Measurements from ENCODE around the gene MAD1L1.

MAD1L1 gene

DNA sequence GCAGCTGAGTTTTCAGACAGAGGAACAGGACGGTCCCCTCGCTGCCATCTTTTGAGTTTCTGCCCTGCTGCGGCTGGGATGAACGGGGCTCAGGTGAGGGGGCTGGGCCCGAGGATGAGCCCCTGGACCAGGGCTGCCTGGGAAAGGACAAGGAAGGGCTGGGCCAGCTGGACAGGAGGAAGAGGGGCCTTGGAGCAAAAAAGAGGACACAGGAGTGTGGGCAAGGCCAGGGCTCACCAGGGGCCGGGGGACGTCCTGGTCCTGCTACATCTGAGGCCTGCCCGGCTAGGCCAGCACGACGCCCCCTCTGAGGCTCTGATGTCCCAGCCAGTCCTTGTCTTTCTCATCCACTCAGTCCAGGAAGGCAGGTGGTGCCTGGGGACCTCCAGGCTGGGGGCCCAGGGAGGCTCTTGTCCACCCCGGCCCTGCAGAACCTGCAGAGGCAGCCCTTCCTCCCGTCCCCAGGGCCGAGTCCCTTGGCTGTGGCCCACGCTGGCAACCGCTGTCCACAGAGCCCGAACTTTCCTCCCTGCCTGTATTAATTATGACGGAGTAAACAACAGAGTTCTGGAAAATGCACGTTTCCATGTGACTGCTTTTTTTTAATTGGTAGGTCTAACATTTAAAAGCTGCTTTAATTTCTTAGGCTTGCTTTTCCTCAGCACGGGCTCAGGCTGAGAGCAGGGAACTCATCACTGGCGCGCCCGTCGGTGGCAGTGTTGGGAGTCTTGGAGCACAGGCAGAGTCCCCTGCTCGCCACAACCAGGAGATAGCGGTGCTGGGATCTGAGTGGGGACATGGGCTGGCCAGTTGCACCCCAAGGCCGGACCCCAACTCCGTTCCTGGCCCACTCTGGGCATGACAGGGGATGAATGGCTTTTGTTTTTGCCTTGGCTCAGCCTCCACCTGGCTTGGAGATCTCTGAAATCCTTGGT is 375.0 kb downstream of the MAD1L1 start:
- H3K79me1 ChIP-seq (ENCODE audit: low read length), result no peaks in the 10 kb centered on the region

DNA sequence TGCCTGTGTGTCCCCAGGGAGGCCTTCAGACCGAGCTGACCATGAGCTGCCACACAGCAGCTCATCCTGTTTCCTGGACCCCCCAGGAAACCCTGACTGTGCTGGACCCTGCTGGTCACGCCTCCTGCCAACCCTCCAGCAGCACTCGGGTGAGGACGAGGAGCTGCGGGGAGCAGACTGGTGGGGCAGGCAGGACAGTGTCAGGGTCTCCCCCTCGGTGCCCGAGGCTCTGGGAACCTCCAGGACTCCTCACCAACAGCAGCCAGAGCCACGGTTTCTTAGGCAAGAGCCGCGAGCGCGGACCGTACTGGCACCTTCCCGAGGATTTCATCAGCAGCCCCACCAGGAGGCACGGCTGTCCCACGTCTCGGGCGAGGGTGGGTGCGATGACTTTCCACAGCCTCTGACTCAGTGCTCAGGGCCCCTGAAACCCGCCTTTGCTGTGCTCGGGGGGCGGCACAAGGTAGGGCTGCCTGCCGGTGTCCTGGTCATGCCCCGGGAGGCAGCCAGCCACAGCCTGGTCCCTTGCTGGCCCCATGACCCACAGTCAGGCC is 375.8 kb downstream of the MAD1L1 start:
- H2BK120ac ChIP-seq (ENCODE audit: insufficient read depth, low read length, poor library complexity), result no peak overlapping the region
- no peaks in the 10 kb centered on the region for H3K4me1 ChIP-seq (ENCODE audit: control insufficient read depth in 1 of 2, insufficient read depth in 2 of 2, low read length in 2 of 2)
- no peak overlapping the region for H2AFZ ChIP-seq (ENCODE audit: insufficient read depth, low read length, poor library complexity)
- no peak overlapping the region for H2BK5ac ChIP-seq (ENCODE audit: low read depth, low read length, poor library complexity)
- no peak overlapping the region for H3K23ac ChIP-seq (ENCODE audit: low read length)
- H3K9me3 ChIP-seq (ENCODE audit: insufficient read depth, low read depth, low read length), result peaks cover 2% of the 10 kb centered on the region
- H2AK5ac ChIP-seq (ENCODE audit: low read length), result no peak overlapping the region
- H2BK12ac ChIP-seq (ENCODE audit: low read length), result no peak overlapping the region
- no peak overlapping the region for H4K8ac ChIP-seq (ENCODE audit: low read depth, low read length)
- H4K12ac ChIP-seq (ENCODE audit: low read depth, low read length), result no peak overlapping the region
- H3K14ac ChIP-seq (ENCODE audit: low read length), result no peak overlapping the region
- no peak overlapping the region for H3K9ac ChIP-seq (ENCODE audit: low read length)
- H3K79me1 ChIP-seq (ENCODE audit: low read length), result no peaks in the 10 kb centered on the region
- no peak overlapping the region for H3K4me3 ChIP-seq (ENCODE audit: low read depth, low read length)
- H3K27ac ChIP-seq (ENCODE audit: low read depth, low read length), result no peak overlapping the region
- no peak overlapping the region for H3K18ac ChIP-seq (ENCODE audit: low read length)
- no peak overlapping the region for H3K4me2 ChIP-seq (ENCODE audit: low read length)
- H4K91ac ChIP-seq (ENCODE audit: low read depth, low read length), result no peak overlapping the region
- no peaks in the 10 kb centered on the region for H3K27me3 ChIP-seq (ENCODE audit: insufficient read depth, low read length)
- no peak for DNase-seq
- H3K36me3 ChIP-seq (ENCODE audit: control insufficient read depth in 1 of 2, insufficient read depth in 2 of 2, low read length in 2 of 2), result no peaks in the 10 kb centered on the region
- no peaks in the 10 kb centered on the region for H3K79me2 ChIP-seq (ENCODE audit: control insufficient read depth, insufficient read depth, low read length, poor library complexity)
- H3K4ac ChIP-seq (ENCODE audit: low read depth, low read length), result no peak overlapping the region
- no CpG with 5 or more reads among the region's 24 CpGs for WGBS (ENCODE audit: extremely low coverage, insufficient coverage, insufficient read length)

More for the DNA sequence above, 375.0 kb downstream of the MAD1L1 start:
- Histone ChIP-seq H4K91ac (ENCODE audit: low read depth, low read length) (no peak overlapping the region), H2BK120ac (ENCODE audit: insufficient read depth, low read length, poor library complexity) (no peak overlapping the region), H2BK5ac (ENCODE audit: low read depth, low read length, poor library complexity) (no peak overlapping the region), H3K14ac (ENCODE audit: low read length) (no peak overlapping the region), H4K8ac (ENCODE audit: low read depth, low read length) (no peak overlapping the region), H3K27ac (ENCODE audit: low read depth, low read length) (no peak overlapping the region), H2AFZ (ENCODE audit: insufficient read depth, low read length, poor library complexity) (no peak overlapping the region), H3K4me1 (ENCODE audit: control insufficient read depth in 1 of 2, insufficient read depth in 2 of 2, low read length in 2 of 2) (no peaks in the 10 kb centered on the region), H3K18ac (ENCODE audit: low read length) (no peak overlapping the region), H3K4ac (ENCODE audit: low read depth, low read length) (no peak overlapping the region), H3K23ac (ENCODE audit: low read length) (no peak overlapping the region), H3K36me3 (ENCODE audit: control insufficient read depth in 1 of 2, insufficient read depth in 2 of 2, low read length in 2 of 2) (no peaks in the 10 kb centered on the region), H3K9ac (ENCODE audit: low read length) (no peak overlapping the region), H3K79me2 (ENCODE audit: control insufficient read depth, insufficient read depth, low read length, poor library complexity) (no peaks in the 10 kb centered on the region), H2AK5ac (ENCODE audit: low read length) (no peak overlapping the region), H4K12ac (ENCODE audit: low read depth, low read length) (no peak overlapping the region), H3K4me2 (ENCODE audit: low read length) (no peak overlapping the region), H3K4me3 (ENCODE audit: low read depth, low read length) (no peak overlapping the region), H2BK12ac (ENCODE audit: low read length) (no peak overlapping the region), H3K27me3 (ENCODE audit: insufficient read depth, low read length) (no peaks in the 10 kb centered on the region), H3K9me3 (ENCODE audit: insufficient read depth, low read depth, low read length) (peaks cover 2% of the 10 kb centered on the region)
- WGBS (ENCODE audit: extremely low coverage, insufficient coverage, insufficient read length), result no CpG with 5 or more reads among the region's 27 CpGs
- no peak for DNase-seq

DNA sequence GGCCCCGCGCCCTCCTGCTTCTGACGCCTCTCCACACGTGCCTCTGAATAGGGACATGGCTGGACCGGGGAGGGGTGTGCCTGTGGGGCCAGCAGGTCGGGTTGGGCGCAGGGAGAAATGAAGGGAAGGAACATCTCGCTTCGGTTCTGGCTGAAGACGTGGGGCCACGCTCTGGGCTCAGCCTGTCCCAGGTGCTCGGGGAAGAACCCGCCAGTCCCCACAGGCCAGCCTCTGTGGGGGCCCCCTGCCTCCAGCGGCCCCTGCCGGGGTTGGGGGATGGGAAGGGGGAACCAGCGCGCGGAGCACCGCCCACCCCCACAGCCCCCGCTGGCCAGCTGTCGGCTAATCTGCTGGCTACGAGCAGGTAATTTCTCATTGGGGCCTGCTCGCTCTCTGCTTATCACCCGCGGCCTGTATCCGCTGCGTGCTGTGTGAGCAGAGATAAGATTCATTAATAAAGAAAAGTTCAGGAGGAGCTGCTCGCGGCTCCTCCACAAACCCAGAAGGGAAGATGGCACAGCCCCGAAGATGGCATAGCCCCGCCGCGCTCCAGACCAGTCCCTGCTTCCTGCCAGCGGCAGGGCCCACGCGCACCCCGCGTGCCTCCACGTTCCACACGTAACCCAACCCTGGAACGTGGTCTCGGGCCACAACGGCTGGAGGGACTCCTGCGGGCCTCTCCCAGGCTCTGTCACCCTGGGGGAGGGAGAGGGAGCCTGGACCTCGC is 376.4 kb downstream of the MAD1L1 start:
- Histone ChIP-seq H3K4ac (ENCODE audit: low read depth, low read length) (no peak overlapping the region), H2BK120ac (ENCODE audit: insufficient read depth, low read length, poor library complexity) (no peak overlapping the region), H4K12ac (ENCODE audit: low read depth, low read length) (no peak overlapping the region), H3K18ac (ENCODE audit: low read length) (no peak overlapping the region), H3K27me3 (ENCODE audit: insufficient read depth, low read length) (no peaks in the 10 kb centered on the region), H2BK12ac (ENCODE audit: low read length) (no peak overlapping the region), H3K23ac (ENCODE audit: low read length) (no peak overlapping the region), H3K79me2 (ENCODE audit: control insufficient read depth, insufficient read depth, low read length, poor library complexity) (no peaks in the 10 kb centered on the region), H4K8ac (ENCODE audit: low read depth, low read length) (no peak overlapping the region), H4K91ac (ENCODE audit: low read depth, low read length) (no peak overlapping the region), H3K27ac (ENCODE audit: low read depth, low read length) (no peak overlapping the region), H3K14ac (ENCODE audit: low read length) (no peak overlapping the region), H3K4me1 (ENCODE audit: control insufficient read depth in 1 of 2, insufficient read depth in 2 of 2, low read length in 2 of 2) (peaks cover 0 to 4% of the 10 kb centered on the region in 2 experiments), H2AFZ (ENCODE audit: insufficient read depth, low read length, poor library complexity) (no peak overlapping the region), H3K36me3 (ENCODE audit: control insufficient read depth in 1 of 2, insufficient read depth in 2 of 2, low read length in 2 of 2) (no peaks in the 10 kb centered on the region), H2AK5ac (ENCODE audit: low read length) (no peak overlapping the region), H3K4me3 (ENCODE audit: low read depth, low read length) (no peak overlapping the region), H3K9ac (ENCODE audit: low read length) (no peak overlapping the region), H3K4me2 (ENCODE audit: low read length) (no peak overlapping the region), H3K79me1 (ENCODE audit: low read length) (no peaks in the 10 kb centered on the region), H3K9me3 (ENCODE audit: insufficient read depth, low read depth, low read length) (peaks cover 2% of the 10 kb centered on the region), H2BK5ac (ENCODE audit: low read depth, low read length, poor library complexity) (no peak overlapping the region)
- no peak for DNase-seq
- WGBS (ENCODE audit: extremely low coverage, insufficient coverage, insufficient read length), result no CpG with 5 or more reads among the region's 45 CpGs

DNA sequence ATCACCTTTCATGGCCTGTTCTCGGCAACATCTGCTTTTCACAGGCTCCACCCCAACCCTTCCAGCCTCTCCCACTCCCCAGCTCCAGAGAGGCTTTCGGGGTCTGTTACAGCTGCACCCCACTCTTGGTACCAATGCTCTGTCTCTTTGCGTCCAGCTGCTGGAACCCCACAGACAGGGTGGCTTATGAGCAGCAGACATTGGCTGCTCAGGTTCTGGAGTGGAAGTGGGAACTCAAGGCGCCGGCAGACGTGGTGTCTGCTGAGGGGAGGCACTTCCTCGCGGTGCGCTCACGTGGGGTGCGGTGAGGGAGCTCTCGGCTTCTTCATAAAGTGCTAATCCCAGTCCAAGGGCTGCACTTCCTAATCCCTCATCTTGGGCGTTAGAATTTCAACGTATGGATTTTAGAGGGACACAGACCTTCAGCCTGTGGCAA is 377.0 kb downstream of the MAD1L1 start:
- Histone ChIP-seq H2BK5ac (ENCODE audit: low read depth, low read length, poor library complexity) (no peak overlapping the region), H2BK12ac (ENCODE audit: low read length) (no peak overlapping the region), H4K8ac (ENCODE audit: low read depth, low read length) (no peak overlapping the region), H2AFZ (ENCODE audit: insufficient read depth, low read length, poor library complexity) (no peak overlapping the region), H4K12ac (ENCODE audit: low read depth, low read length) (no peak overlapping the region), H3K4me3 (ENCODE audit: low read depth, low read length) (no peak overlapping the region), H3K23ac (ENCODE audit: low read length) (no peak overlapping the region), H4K91ac (ENCODE audit: low read depth, low read length) (no peak overlapping the region), H2BK120ac (ENCODE audit: insufficient read depth, low read length, poor library complexity) (no peak overlapping the region), H3K14ac (ENCODE audit: low read length) (no peak overlapping the region), H3K36me3 (ENCODE audit: control insufficient read depth in 1 of 2, insufficient read depth in 2 of 2, low read length in 2 of 2) (no peaks in the 10 kb centered on the region), H3K27me3 (ENCODE audit: insufficient read depth, low read length) (no peaks in the 10 kb centered on the region), H3K4ac (ENCODE audit: low read depth, low read length) (no peak overlapping the region), H3K4me2 (ENCODE audit: low read length) (no peak overlapping the region), H3K18ac (ENCODE audit: low read length) (no peak overlapping the region), H3K79me1 (ENCODE audit: low read length) (no peaks in the 10 kb centered on the region), H3K4me1 (ENCODE audit: control insufficient read depth in 1 of 2, insufficient read depth in 2 of 2, low read length in 2 of 2) (peaks cover 0 to 5% of the 10 kb centered on the region in 2 experiments), H3K27ac (ENCODE audit: low read depth, low read length) (no peak overlapping the region), H2AK5ac (ENCODE audit: low read length) (no peak overlapping the region), H3K9ac (ENCODE audit: low read length) (no peak overlapping the region), H3K9me3 (ENCODE audit: insufficient read depth, low read depth, low read length) (peaks cover 2% of the 10 kb centered on the region), H3K79me2 (ENCODE audit: control insufficient read depth, insufficient read depth, low read length, poor library complexity) (no peaks in the 10 kb centered on the region)
- WGBS (ENCODE audit: extremely low coverage, insufficient coverage, insufficient read length), result no CpG with 5 or more reads among the region's 14 CpGs
- DNase-seq, result no peak

Measured in trophoblast cell (in vitro differentiated cells and primary cell).